Rectal smooth muscle tissue (tissue), 1 donor: ENCODE data around the gene PNRC2.
"Not testable (repeated sequence)": the region's sequence is repeated elsewhere in the genome, so short reads cannot be mapped to it uniquely, and the experiment has no call there.

ENCODE experiments used
- H3K27ac ChIP-seq: one replicate; pipeline ENCODE4 v1.7.0; 2013; ENCODE audit warnings: low read depth, low read length, inconsistent platforms
- H3K27me3 ChIP-seq: one replicate; pipeline ENCODE4 v1.7.0; 2013; ENCODE audit warnings: low read length; ENCODE audit not compliant: control insufficient read depth, insufficient read depth
- H3K36me3 ChIP-seq: one replicate; pipeline ENCODE4 v1.7.0; 2013; ENCODE audit warnings: low read length; ENCODE audit not compliant: control insufficient read depth, insufficient read depth
- H3K4me1 ChIP-seq: one replicate; pipeline ENCODE4 v1.7.0; 2013; ENCODE audit warnings: low read length; ENCODE audit not compliant: control insufficient read depth, insufficient read depth
- H3K4me3 ChIP-seq: one replicate; pipeline ENCODE4 v1.7.0; 2013; ENCODE audit warnings: low read length
- H3K9ac ChIP-seq: one replicate; pipeline ENCODE4 v1.7.0; 2013; ENCODE audit warnings: low read length

Gene PNRC2

GRCh38 chr1:24004132-24004531, 44.5 kb downstream of the PNRC2 start:
- H3K4me1 ChIP-seq, result no peaks in the 10 kb centered on the region
- H3K27ac ChIP-seq, result no peak overlapping the region
- H3K4me3 ChIP-seq, result no peak overlapping the region
- no peak overlapping the region for H3K9ac ChIP-seq
- no peaks in the 10 kb centered on the region for H3K36me3 ChIP-seq
- H3K27me3 ChIP-seq, result no peaks in the 10 kb centered on the region

GRCh38 chr1:24005163-24005562, 45.5 kb downstream of the PNRC2 start:
- no peak overlapping the region for H3K27ac ChIP-seq
- no peaks in the 10 kb centered on the region for H3K4me1 ChIP-seq
- H3K4me3 ChIP-seq, result no peak overlapping the region
- no peaks in the 10 kb centered on the region for H3K36me3 ChIP-seq
- H3K9ac ChIP-seq, result no peak overlapping the region
- H3K27me3 ChIP-seq, result no peaks in the 10 kb centered on the region

GRCh38 chr1:24007079-24007478, 47.5 kb downstream of the PNRC2 start:
- Histone ChIP-seq H3K27ac (no peak overlapping the region), H3K4me1 (no peaks in the 10 kb centered on the region), H3K9ac (no peak overlapping the region), H3K36me3 (no peaks in the 10 kb centered on the region), H3K27me3 (no peaks in the 10 kb centered on the region), H3K4me3 (no peak overlapping the region)

- not testable (repeated sequence) for H3K9ac ChIP-seq, H3K27me3 ChIP-seq, H3K4me3 ChIP-seq, H3K36me3 ChIP-seq, H3K4me1 ChIP-seq, H3K27ac ChIP-seq
Observed at GRCh38 chr1:24008574-24009184, 49.1 kb downstream of the PNRC2 start.

GRCh38 chr1:24009406-24009805, 49.8 kb downstream of the PNRC2 start:
- H3K9ac ChIP-seq, result no peak overlapping the region
- no peak overlapping the region for H3K4me3 ChIP-seq
- H3K27me3 ChIP-seq, result no peaks in the 10 kb centered on the region
- H3K27ac ChIP-seq, result no peak overlapping the region
- no peaks in the 10 kb centered on the region for H3K36me3 ChIP-seq
- H3K4me1 ChIP-seq, result no peaks in the 10 kb centered on the region

GRCh38 chr1:24010650-24011049, 51.0 kb downstream of the PNRC2 start:
- no peak overlapping the region for H3K4me3 ChIP-seq
- H3K9ac ChIP-seq, result no peak overlapping the region
- H3K36me3 ChIP-seq, result no peaks in the 10 kb centered on the region
- H3K4me1 ChIP-seq, result peaks cover 2% of the 10 kb centered on the region
- no peaks in the 10 kb centered on the region for H3K27me3 ChIP-seq
- no peak overlapping the region for H3K27ac ChIP-seq

GRCh38 chr1:24012878-24013277, 53.2 kb downstream of the PNRC2 start:
- not testable (repeated sequence) for H3K4me3 ChIP-seq, H3K36me3 ChIP-seq, H3K27ac ChIP-seq, H3K27me3 ChIP-seq, H3K9ac ChIP-seq
- peaks cover 11% of the 10 kb centered on the region for H3K4me1 ChIP-seq
